Esophagus muscularis mucosa (tissue), 4 donors: ENCODE measurements around the gene SMOC1. TPM values are rescaled to one million over a fixed set of nuclear protein-coding genes. Genes with fewer than 3 reads are reported as not detected.

ENCODE experiments used
- DNase-seq: peaks from one replicate; pipeline ENCODE4 v3.0.0-alpha.2; 2017; ENCODE audit errors: extremely low spot score
- H3K27ac ChIP-seq, 4 donors: fragments of 200-600 bp; sonication (generic); replicated peaks in 1 of 4; 1 replicate in 3 of 4; 2 replicates in 1 of 4; pipeline ENCODE4 v1.5.1; 2016 to 2019; ENCODE audit warnings: mild to moderate bottlenecking in 1 of 4
- H3K27me3 ChIP-seq, 4 donors: fragments of 200-600 bp; sonication (generic); one replicate each; pipeline versions ENCODE4 v1.5.1 to v1.6.0; 2016 to 2019
- H3K36me3 ChIP-seq, 4 donors: fragments of 200-600 bp; sonication (generic); one replicate each; pipeline ENCODE4 v1.5.1; 2016 to 2019
- H3K4me1 ChIP-seq, 4 donors: fragments of 200-600 bp; sonication (generic); one replicate each; pipeline ENCODE4 v1.5.1; 2016 to 2019
- H3K4me3 ChIP-seq, 4 donors: fragments of 200-600 bp; sonication (generic); 1 replicate in 2 of 4; 2 replicates in 2 of 4; pipeline ENCODE4 v1.5.1; 2016 to 2019; ENCODE audit warnings: mild to moderate bottlenecking in 4 of 4, moderate library complexity in 1 of 4
- H3K9me3 ChIP-seq, 4 donors: fragments of 200-600 bp; sonication (generic); 1 replicate in 3 of 4; 2 replicates in 1 of 4; pipeline ENCODE4 v1.5.1; 2016 to 2019
- CTCF ChIP-seq, 3 experiments: fragments of 200-600 bp in 2 of 3; fragments of 450-650 bp in 1 of 3; sonication (generic) in 2 of 3; IDR thresholded peaks; one replicate each; pipeline ENCODE4 v1.5.1; 2017 to 2019; ENCODE audit warnings: antibody characterized with exemption in 3 of 3, mild to moderate bottlenecking in 2 of 3, moderate library complexity in 1 of 3
- EP300 ChIP-seq: sonication (generic); formaldehyde crosslinking; IDR thresholded peaks from one replicate; pipeline ENCODE4 v1.6.1; 2017; ENCODE audit warnings: antibody characterized with exemption
- POLR2A ChIP-seq: fragments of 450-650 bp; IDR thresholded peaks from one replicate; pipeline ENCODE4 v1.6.1; 2017; ENCODE audit warnings: antibody characterized with exemption, moderate library complexity, mild to moderate bottlenecking, low read depth
- POLR2AphosphoS5 ChIP-seq, 2 donors: sonication (generic); formaldehyde crosslinking; IDR thresholded peaks; one replicate each; pipeline ENCODE4 v1.6.1; 2017; ENCODE audit warnings: antibody characterized with exemption in 2 of 2
- WGBS: methylation state at CpG from one replicate; pipeline ENCODE4 v1.1.5; 2018; 5-methylcytosine and 5-hydroxymethylcytosine counted together
- intact Hi-C: fragments of 100-400 bp; cut with DNase I; formaldehyde crosslinking; loops from one replicate; pipeline ENCODE4 v1.15.1; 2023
- total RNA-seq, 4 donors: library from RNA; depleted of rRNA; stranded (reverse); fragments of >200 nt; gene quantifications; one replicate each; pipeline versions ENCODE4 v1.1.0 to v1.2.1, GENCODE V29; 2016

Gene SMOC1
- total RNA-seq, 4 donors from 2014 or later: under 0.01 to 1.8 (median 0.51) TPM

DNA sequence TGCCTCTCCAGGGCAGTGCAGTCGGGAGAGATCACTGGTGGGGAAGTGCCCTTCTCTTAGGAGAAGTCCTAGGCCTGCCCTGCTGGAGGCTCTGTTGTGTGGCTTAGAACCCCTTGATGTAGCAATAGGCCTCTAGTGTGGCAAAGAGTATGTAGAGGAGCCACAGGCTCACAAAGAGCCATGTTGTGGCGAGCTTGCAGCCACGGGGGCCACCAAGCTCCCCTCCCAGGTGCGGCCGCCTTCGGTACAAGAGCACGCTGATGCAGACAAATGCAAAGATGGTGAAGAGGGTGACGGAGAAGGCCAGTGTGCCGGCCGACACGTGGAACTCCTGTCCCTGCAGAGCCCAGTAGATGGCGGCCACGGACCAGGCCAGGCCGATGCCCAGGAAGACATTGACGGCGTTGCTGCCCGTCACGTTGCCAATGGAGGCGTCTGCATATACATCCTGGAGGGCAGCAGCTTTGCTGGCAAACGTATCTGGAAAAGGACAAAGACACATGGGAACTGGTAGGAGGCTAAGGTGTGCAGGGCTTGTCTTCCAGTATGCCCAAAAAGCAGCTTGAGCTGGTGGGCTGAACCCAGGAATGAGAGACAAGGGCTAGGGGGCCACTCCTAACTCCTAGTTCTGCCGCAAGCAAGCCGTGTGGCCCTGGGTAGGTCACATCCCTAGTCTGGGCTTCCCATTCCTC, 166.8 kb downstream of the SMOC1 start:
- intact Hi-C loops: no loop called here
- H3K36me3 ChIP-seq: no peaks in the 10 kb centered on the region
- TF ChIP-seq CTCF (IDR thresholded peaks at IDR 0.05) (peak; percentile 28 to 66 (median 33)), POLR2AphosphoS5 (IDR thresholded peaks at IDR 0.05) (no peak), EP300 (no peak)
- no peak for DNase-seq
- peaks cover 0 to 15% (median 0%) of the 10 kb centered on the region in 4 donors for H3K27me3 ChIP-seq
- no peak overlapping the region for H3K27ac ChIP-seq
- H3K9me3 ChIP-seq: no peaks in the 10 kb centered on the region
- no peaks in the 10 kb centered on the region for H3K4me1 ChIP-seq
- whole genome bisulfite sequencing: 41% methylated on average over 22 of the region's 22 CpGs
- H3K4me3 ChIP-seq: no peak overlapping the region

GRCh38 chr14:70047598-70048312, 168.5 kb downstream of the SMOC1 start:
- H3K4me1 ChIP-seq: no peaks in the 10 kb centered on the region
- no peaks in the 10 kb centered on the region for H3K9me3 ChIP-seq
- no peak overlapping the region for H3K4me3 ChIP-seq
- H3K27ac ChIP-seq: no peak overlapping the region
- intact Hi-C loops: no loop called here
- H3K27me3 ChIP-seq: peaks cover 0 to 15% (median 0%) of the 10 kb centered on the region in 4 donors
- WGBS: 79% methylated on average over 3 of the region's 3 CpGs
- no peak for TF ChIP-seq POLR2A
- TF ChIP-seq POLR2AphosphoS5 (IDR thresholded peaks at IDR 0.05): no peak
- no peak for DNase-seq
- no peaks in the 10 kb centered on the region for H3K36me3 ChIP-seq

- Histone ChIP-seq H3K27ac (no peak overlapping the region), H3K9me3 (no peaks in the 10 kb centered on the region), H3K27me3 (peaks cover 0 to 15% (median 0%) of the 10 kb centered on the region in 4 donors), H3K4me1 (no peaks in the 10 kb centered on the region), H3K36me3 (no peaks in the 10 kb centered on the region), H3K4me3 (no peak overlapping the region)
- DNase-seq: no peak
- TF ChIP-seq CTCF (IDR thresholded peaks at IDR 0.05): no peak
- TF ChIP-seq EP300: no peak
- TF ChIP-seq POLR2A: no peak
- no peak for TF ChIP-seq POLR2AphosphoS5 (IDR thresholded peaks at IDR 0.05)
- intact Hi-C loops: no loop called here
- 100% methylated on average over 1 of the region's 1 CpG for WGBS
Measured at GRCh38 chr14:70048313-70048654, 169.1 kb downstream of the SMOC1 start.

GRCh38 chr14:70049605-70050004, 170.4 kb downstream of the SMOC1 start:
- Histone ChIP-seq H3K9me3 (no peaks in the 10 kb centered on the region), H3K4me3 (no peak overlapping the region), H3K27me3 (peaks cover 0 to 15% (median 0%) of the 10 kb centered on the region in 4 donors), H3K4me1 (no peaks in the 10 kb centered on the region), H3K27ac (no peak overlapping the region), H3K36me3 (no peaks in the 10 kb centered on the region)
- DNase-seq: no peak
- intact Hi-C loops: no loop called here
- 76% methylated on average over 3 of the region's 3 CpGs for WGBS
- no peak for TF ChIP-seq POLR2AphosphoS5 (IDR thresholded peaks at IDR 0.05)

DNA sequence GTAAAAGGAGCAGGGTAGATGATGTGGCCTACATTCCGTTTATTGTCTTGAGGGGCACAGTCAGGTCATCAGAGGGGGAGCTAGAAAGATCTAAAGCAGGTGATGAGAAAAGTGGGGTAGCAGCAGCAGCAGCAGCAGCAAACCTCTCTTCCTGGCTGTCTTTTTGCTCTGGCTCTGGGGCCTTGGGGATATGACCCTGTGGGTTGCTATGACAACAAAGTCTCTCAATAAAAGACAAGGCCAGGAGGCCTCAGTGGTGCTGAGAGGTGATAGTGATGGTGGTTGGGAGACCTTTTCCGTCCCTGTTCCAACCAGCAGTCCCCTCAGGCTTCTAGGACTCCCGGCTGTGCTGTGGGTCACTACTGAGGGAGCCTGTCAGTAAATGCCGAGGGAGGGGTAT, 170.9 kb downstream of the SMOC1 start:
- no peak for DNase-seq
- intact Hi-C loops: no loop called here
- Histone ChIP-seq H3K27me3 (peaks cover 0 to 15% (median 0%) of the 10 kb centered on the region in 4 donors), H3K27ac (no peak overlapping the region), H3K36me3 (no peaks in the 10 kb centered on the region), H3K4me1 (no peaks in the 10 kb centered on the region), H3K4me3 (no peak overlapping the region), H3K9me3 (no peaks in the 10 kb centered on the region)
- no peak for TF ChIP-seq POLR2A
- TF ChIP-seq EP300: no peak
- no peak for TF ChIP-seq POLR2AphosphoS5 (IDR thresholded peaks at IDR 0.05)
- no peak for TF ChIP-seq CTCF (IDR thresholded peaks at IDR 0.05)
- 82% methylated on average over 4 of the region's 4 CpGs for WGBS
